Glutamatergic neuron (in vitro differentiated cells): ENCODE data around the gene AHDC1. TPM values are rescaled to one million over a fixed set of nuclear protein-coding genes. Genes with fewer than 3 reads are reported as not detected.

ENCODE experiments used
- DNase-seq: peaks from one replicate; pipeline ENCODE4 v3.0.0; 2022
- H3K27ac Mint-ChIP-seq: one replicate; pipeline ENCODE4 v1.8.0; 2020; ENCODE audit warnings: mild to moderate bottlenecking, mixed read lengths, inconsistent platforms; ENCODE audit not compliant: unreplicated experiment
- H3K27me3 Mint-ChIP-seq: one replicate; pipeline ENCODE4 v1.8.0; 2020; ENCODE audit warnings: mild to moderate bottlenecking, moderate library complexity, mixed read lengths, inconsistent platforms; ENCODE audit not compliant: unreplicated experiment
- H3K36me3 Mint-ChIP-seq: one replicate; pipeline ENCODE4 v1.8.0; 2020; ENCODE audit warnings: mild to moderate bottlenecking, mixed read lengths, inconsistent platforms; ENCODE audit not compliant: unreplicated experiment
- H3K4me1 Mint-ChIP-seq: one replicate; pipeline ENCODE4 v1.8.0; 2020; ENCODE audit warnings: mild to moderate bottlenecking, low read depth, mixed read lengths, inconsistent platforms; ENCODE audit not compliant: unreplicated experiment
- H3K4me3 Mint-ChIP-seq: one replicate; pipeline ENCODE4 v1.8.0; 2020; ENCODE audit warnings: mild to moderate bottlenecking, mixed read lengths, inconsistent platforms; ENCODE audit not compliant: unreplicated experiment
- H3K9me3 Mint-ChIP-seq: one replicate; pipeline ENCODE4 v1.8.0; 2020; ENCODE audit warnings: mild to moderate bottlenecking, moderate library complexity, mixed read lengths, inconsistent platforms; ENCODE audit not compliant: unreplicated experiment
- total RNA-seq: library from RNA; stranded (reverse); fragmentation: NEBNext Ultra II Directional; extraction: Animal tissue kit (Norgen Biotek cat#: 25700); gene quantifications from one replicate; pipeline ENCODE4 v1.2.1, GENCODE V29; 2021; ENCODE audit not compliant: unreplicated experiment
- TF ChIP-seq, protein P1 (sequence below): fragments of 200-600 bp; sonication (generic); IDR thresholded peaks from one replicate; pipeline ENCODE4 v1.5.0; 2021; ENCODE audit not compliant: partially characterized antibody, unreplicated experiment

Gene AHDC1
- total RNA-seq, 1 donor from 2014 or later: 131 TPM

GRCh38 chr1:27507960-27508665 lies 95.8 kb downstream of the AHDC1 start:
- no peak for DNase-seq
- Mint-ChIP-seq H3K27ac (no peak overlapping the region), H3K9me3 (peaks cover 2% of the 10 kb centered on the region), H3K4me1 (peaks cover 10% of the 10 kb centered on the region), H3K27me3 (peaks cover 2% of the 10 kb centered on the region), H3K4me3 (no peak overlapping the region), H3K36me3 (no peaks in the 10 kb centered on the region)
- TF ChIP-seq, protein P1, sequence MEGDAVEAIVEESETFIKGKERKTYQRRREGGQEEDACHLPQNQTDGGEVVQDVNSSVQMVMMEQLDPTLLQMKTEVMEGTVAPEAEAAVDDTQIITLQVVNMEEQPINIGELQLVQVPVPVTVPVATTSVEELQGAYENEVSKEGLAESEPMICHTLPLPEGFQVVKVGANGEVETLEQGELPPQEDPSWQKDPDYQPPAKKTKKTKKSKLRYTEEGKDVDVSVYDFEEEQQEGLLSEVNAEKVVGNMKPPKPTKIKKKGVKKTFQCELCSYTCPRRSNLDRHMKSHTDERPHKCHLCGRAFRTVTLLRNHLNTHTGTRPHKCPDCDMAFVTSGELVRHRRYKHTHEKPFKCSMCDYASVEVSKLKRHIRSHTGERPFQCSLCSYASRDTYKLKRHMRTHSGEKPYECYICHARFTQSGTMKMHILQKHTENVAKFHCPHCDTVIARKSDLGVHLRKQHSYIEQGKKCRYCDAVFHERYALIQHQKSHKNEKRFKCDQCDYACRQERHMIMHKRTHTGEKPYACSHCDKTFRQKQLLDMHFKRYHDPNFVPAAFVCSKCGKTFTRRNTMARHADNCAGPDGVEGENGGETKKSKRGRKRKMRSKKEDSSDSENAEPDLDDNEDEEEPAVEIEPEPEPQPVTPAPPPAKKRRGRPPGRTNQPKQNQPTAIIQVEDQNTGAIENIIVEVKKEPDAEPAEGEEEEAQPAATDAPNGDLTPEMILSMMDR: no peak

DNA sequence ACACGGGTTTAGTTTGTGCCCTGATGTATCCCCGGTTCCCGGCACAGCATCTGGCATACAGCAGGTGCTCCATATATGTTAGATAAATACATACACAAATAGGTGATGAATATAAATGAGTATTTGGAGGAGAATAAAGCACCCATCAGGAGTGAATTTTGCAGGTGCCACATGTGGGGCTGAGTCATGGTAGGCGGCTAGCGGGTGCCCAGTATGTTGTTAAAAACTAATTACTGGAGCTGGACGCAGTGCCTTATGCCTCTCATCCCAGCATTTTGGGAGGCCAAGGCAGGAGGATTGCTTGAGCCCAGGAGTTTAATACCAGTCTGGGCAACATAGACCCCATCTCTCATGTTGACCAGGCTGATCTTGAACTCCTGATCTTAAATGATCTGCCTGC lies 97.2 kb downstream of the AHDC1 start:
- Mint-ChIP-seq H3K4me3 (no peak overlapping the region), H3K36me3 (no peaks in the 10 kb centered on the region), H3K4me1 (peaks cover 10% of the 10 kb centered on the region), H3K27me3 (peaks cover 2% of the 10 kb centered on the region), H3K27ac (no peak overlapping the region), H3K9me3 (peaks cover 5% of the 10 kb centered on the region)
- no peak for DNase-seq
- TF ChIP-seq, protein P1: no peak

DNA sequence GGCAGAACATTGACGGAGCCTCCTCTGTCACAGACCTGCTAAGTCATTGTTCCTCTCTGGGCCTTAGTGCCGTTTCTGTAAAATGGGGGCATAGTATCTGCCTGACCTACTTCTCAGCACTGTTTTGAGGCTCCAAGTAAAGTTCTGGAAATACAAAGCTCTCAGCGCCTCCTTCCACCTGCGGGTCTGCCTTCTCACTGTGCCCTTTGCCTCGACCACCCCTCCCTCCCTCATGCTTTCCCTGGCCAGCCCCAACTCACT lies 98.6 kb downstream of the AHDC1 start:
- TF ChIP-seq, protein P1: no peak
- Mint-ChIP-seq H3K4me1 (peaks cover 10% of the 10 kb centered on the region), H3K27ac (peak overlapping the region; percentile 91), H3K4me3 (no peak overlapping the region), H3K9me3 (peaks cover 5% of the 10 kb centered on the region), H3K27me3 (peaks cover 4% of the 10 kb centered on the region), H3K36me3 (no peaks in the 10 kb centered on the region)
- DNase-seq: no peak

DNA sequence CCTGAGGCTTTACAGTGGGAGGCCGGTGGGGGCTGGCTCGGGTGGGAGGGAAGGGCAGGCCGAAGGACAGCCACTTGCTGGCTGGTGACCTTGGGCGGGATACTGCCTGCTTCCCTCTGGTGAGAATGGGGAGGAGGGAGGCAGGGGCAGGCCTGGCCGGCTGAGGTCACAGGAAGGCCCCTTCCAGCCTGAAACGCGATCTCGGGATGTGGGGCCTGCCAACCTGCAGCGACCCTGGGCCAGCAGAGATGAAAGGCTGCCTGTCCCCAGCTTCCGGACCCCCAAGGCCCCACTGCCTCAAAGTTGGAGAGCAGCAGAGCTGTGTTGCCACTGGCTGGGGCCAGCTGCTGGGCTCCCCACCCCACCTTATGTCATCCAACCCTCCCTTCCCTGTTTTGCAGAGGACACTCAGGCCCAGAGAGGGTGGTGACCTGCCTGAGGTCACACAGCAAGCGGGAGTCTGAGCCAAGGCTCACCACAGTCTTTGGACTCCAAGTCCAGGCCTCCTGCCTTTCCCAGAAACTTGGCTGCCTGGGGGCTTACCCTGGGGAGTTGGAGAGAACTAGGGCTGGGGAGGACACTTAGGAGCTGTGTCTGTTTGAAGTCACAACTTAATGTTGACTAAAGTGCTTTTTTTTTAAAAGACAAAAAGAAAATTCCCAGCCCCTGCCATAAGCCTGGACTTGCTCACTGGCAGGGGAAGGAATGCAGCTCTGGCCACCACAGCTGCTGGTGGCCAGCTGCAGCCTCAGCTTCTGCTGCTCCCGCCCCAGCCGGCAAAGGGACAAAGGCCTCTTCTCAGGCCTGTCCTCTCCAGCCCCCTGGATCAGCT lies 99.1 kb downstream of the AHDC1 start:
- Mint-ChIP-seq H3K27ac (peak overlapping the region; percentile 98), H3K36me3 (no peaks in the 10 kb centered on the region), H3K27me3 (peaks cover 4% of the 10 kb centered on the region), H3K4me3 (no peak overlapping the region), H3K4me1 (peaks cover 10% of the 10 kb centered on the region), H3K9me3 (peaks cover 5% of the 10 kb centered on the region)
- DNase-seq: peak; percentile 68
- TF ChIP-seq, protein P1: no peak
